H1 (cell line): Measurements from ENCODE around the gene TTC21A. TPM values are rescaled to one million over a fixed set of nuclear protein-coding genes. Genes with fewer than 3 reads are reported as not detected.

Experiments used
- JUND ChIP-seq: IDR thresholded peaks from 2 replicates; pipeline ENCODE4 v1.6.1; 2011; ENCODE audit warnings: mild to moderate bottlenecking, improper control_type of control experiment, low read length
- NANOG ChIP-seq: IDR thresholded peaks from 2 replicates; pipeline ENCODE4 v1.6.1; 2011; ENCODE audit warnings: low read length, low read depth, mild to moderate bottlenecking, inconsistent platforms; ENCODE audit not compliant: insufficient read depth, poor library complexity, severe bottlenecking
- polyA plus RNA-seq, 7 experiments: library from polyadenylated mRNA; depleted of rRNA in 3 of 7; stranded (reverse) in 5 of 7; unstranded in 2 of 7; fragments of >200 nt in 5 of 7; fragments of 200-250 nt in 2 of 7; gene quantifications; 1 replicate in 5 of 7; 2 replicates in 1 of 7; 4 replicates in 1 of 7; pipeline versions ENCODE4 v1.2.1 to v1.2.3, GENCODE V29; 2011 to 2013; ENCODE audit warnings: missing spikeins in 2 of 7, mixed read lengths in 2 of 7
- total RNA-seq: library from RNA; stranded (reverse); fragmentation: NEBNext Ultra II Directional; extraction: Animal tissue kit (Norgen Biotek cat#: 25700); gene quantifications from 2 replicates; pipeline ENCODE4 v1.2.1, GENCODE V29; 2021
- TF ChIP-seq, protein P1 (sequence below): fragments of 300-600 bp; sonication (generic); IDR thresholded peaks from 2 replicates; pipeline ENCODE4 v1.7.1; 2012; ENCODE audit warnings: low read length, moderate library complexity, mild to moderate bottlenecking, inconsistent platforms; ENCODE audit not compliant: insufficient replicate concordance

The TTC21A gene
- total and polyA plus RNA-seq, 2 of the 8 experiments (the other 6 are each of a cell fraction or from before 2014, with no cell fraction given) = 2.3 to 2.8 TPM

DNA sequence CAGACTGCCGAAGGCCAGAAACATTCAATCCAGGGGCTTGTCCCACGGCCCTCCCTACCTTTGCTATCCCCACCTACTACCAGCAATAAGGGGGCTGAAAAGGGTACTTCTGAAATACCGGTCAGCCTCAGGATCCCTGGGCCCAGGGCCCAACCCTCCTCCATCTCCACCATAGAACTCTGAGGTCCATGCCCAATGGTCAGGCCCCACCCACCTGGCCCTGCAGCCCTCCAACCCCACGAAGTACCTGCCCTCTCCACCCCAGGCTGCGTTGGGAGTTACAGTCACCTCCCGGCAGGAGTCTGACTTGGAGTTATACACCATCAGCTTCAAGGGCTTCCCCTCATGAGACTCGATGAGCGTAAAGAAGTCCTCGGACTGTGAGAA, 7.0 kb upstream of the TTC21A start (continued):
- TF ChIP-seq, protein P1, sequence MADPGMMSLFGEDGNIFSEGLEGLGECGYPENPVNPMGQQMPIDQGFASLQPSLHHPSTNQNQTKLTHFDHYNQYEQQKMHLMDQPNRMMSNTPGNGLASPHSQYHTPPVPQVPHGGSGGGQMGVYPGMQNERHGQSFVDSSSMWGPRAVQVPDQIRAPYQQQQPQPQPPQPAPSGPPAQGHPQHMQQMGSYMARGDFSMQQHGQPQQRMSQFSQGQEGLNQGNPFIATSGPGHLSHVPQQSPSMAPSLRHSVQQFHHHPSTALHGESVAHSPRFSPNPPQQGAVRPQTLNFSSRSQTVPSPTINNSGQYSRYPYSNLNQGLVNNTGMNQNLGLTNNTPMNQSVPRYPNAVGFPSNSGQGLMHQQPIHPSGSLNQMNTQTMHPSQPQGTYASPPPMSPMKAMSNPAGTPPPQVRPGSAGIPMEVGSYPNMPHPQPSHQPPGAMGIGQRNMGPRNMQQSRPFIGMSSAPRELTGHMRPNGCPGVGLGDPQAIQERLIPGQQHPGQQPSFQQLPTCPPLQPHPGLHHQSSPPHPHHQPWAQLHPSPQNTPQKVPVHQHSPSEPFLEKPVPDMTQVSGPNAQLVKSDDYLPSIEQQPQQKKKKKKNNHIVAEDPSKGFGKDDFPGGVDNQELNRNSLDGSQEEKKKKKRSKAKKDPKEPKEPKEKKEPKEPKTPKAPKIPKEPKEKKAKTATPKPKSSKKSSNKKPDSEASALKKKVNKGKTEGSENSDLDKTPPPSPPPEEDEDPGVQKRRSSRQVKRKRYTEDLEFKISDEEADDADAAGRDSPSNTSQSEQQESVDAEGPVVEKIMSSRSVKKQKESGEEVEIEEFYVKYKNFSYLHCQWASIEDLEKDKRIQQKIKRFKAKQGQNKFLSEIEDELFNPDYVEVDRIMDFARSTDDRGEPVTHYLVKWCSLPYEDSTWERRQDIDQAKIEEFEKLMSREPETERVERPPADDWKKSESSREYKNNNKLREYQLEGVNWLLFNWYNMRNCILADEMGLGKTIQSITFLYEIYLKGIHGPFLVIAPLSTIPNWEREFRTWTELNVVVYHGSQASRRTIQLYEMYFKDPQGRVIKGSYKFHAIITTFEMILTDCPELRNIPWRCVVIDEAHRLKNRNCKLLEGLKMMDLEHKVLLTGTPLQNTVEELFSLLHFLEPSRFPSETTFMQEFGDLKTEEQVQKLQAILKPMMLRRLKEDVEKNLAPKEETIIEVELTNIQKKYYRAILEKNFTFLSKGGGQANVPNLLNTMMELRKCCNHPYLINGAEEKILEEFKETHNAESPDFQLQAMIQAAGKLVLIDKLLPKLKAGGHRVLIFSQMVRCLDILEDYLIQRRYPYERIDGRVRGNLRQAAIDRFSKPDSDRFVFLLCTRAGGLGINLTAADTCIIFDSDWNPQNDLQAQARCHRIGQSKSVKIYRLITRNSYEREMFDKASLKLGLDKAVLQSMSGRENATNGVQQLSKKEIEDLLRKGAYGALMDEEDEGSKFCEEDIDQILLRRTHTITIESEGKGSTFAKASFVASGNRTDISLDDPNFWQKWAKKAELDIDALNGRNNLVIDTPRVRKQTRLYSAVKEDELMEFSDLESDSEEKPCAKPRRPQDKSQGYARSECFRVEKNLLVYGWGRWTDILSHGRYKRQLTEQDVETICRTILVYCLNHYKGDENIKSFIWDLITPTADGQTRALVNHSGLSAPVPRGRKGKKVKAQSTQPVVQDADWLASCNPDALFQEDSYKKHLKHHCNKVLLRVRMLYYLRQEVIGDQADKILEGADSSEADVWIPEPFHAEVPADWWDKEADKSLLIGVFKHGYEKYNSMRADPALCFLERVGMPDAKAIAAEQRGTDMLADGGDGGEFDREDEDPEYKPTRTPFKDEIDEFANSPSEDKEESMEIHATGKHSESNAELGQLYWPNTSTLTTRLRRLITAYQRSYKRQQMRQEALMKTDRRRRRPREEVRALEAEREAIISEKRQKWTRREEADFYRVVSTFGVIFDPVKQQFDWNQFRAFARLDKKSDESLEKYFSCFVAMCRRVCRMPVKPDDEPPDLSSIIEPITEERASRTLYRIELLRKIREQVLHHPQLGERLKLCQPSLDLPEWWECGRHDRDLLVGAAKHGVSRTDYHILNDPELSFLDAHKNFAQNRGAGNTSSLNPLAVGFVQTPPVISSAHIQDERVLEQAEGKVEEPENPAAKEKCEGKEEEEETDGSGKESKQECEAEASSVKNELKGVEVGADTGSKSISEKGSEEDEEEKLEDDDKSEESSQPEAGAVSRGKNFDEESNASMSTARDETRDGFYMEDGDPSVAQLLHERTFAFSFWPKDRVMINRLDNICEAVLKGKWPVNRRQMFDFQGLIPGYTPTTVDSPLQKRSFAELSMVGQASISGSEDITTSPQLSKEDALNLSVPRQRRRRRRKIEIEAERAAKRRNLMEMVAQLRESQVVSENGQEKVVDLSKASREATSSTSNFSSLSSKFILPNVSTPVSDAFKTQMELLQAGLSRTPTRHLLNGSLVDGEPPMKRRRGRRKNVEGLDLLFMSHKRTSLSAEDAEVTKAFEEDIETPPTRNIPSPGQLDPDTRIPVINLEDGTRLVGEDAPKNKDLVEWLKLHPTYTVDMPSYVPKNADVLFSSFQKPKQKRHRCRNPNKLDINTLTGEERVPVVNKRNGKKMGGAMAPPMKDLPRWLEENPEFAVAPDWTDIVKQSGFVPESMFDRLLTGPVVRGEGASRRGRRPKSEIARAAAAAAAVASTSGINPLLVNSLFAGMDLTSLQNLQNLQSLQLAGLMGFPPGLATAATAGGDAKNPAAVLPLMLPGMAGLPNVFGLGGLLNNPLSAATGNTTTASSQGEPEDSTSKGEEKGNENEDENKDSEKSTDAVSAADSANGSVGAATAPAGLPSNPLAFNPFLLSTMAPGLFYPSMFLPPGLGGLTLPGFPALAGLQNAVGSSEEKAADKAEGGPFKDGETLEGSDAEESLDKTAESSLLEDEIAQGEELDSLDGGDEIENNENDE = no peak
- no peak for TF ChIP-seq JUND
- TF ChIP-seq NANOG = no peak
- TF ChIP-seq, all 59 proteins: peak for 0
